GM12878 (cell line): ENCODE results near the gene KCNQ1. TPM values are rescaled to one million over a fixed set of nuclear protein-coding genes. Genes with fewer than 3 reads are reported as not detected.

ENCODE experiments used
- ATAC-seq: fragments of 200-7000 bp; cut with Tn5 transposase; 3 replicates; pipeline ENCODE4 v1.9.1; 2020; ENCODE audit warnings: mild to moderate bottlenecking, moderate library complexity
- BruUV-seq: library from RNA; stranded (reverse); fragments of 400-500 nt; replicated peaks from 2 replicates; lab custom pipeline; 2021; lab: Mats Ljungman, UMichigan
- CTCF ChIA-PET: fragments of 300-600 bp; sonication (Branson Sonifier 250); formaldehyde crosslinking; extraction: SDS; loops from one replicate; lab custom pipeline; 2021; ENCODE audit warnings: inconsistent platforms; lab: Yijun Ruan, JAX
- POLR2A ChIA-PET: fragments of 350-600 bp; formaldehyde crosslinking; extraction: SDS; loops from one replicate; lab custom pipeline; 2021; ENCODE audit warnings: inconsistent platforms; lab: Charles Lee
- RAD21 ChIA-PET: fragments of 300-600 bp; sonication (Branson Sonifier 250); formaldehyde crosslinking; loops from one replicate; lab custom pipeline; 2023; ENCODE audit warnings: antibody characterized with exemption; ENCODE audit not compliant: unreplicated experiment; lab: Charles Lee
- SMC1A ChIA-PET: fragments of 300-600 bp; sonication (Branson Sonifier 250); formaldehyde crosslinking; loops from one replicate; lab custom pipeline; 2023; ENCODE audit not compliant: unreplicated experiment, uncharacterized antibody; lab: Charles Lee
- DNase-seq: peaks from one replicate; pipeline ENCODE4 v3.0.0-alpha.2; 2011; ENCODE audit warnings: low read depth, low spot score
- FAIRE-seq: peaks from 3 replicates; lab custom pipeline; 2011; peaks lifted over from hg19 to GRCh38; lab: Jason Lieb, UNC
- H2AFZ ChIP-seq: 2 replicates; pipeline ENCODE4 v1.6.0; 2011; ENCODE audit warnings: low read depth, low read length, control low read depth; ENCODE audit not compliant: control insufficient read depth
- H3K27ac ChIP-seq: 2 replicates; pipeline ENCODE4 v1.5.1; 2011; ENCODE audit warnings: control low read depth; ENCODE audit not compliant: control insufficient read depth, insufficient read depth
- H3K27me3 ChIP-seq, 2 experiments: replicated peaks in 1 of 2; 2 replicates each; pipeline versions ENCODE4 v1.6.0 to v1.6.1; 2011; ENCODE audit warnings: low read length in 1 of 2; ENCODE audit not compliant: control insufficient read depth in 2 of 2, insufficient read depth in 2 of 2
- H3K36me3 ChIP-seq, 2 experiments: 2 replicates each; pipeline ENCODE4 v1.5.1; 2011; ENCODE audit warnings: low read length in 1 of 2; ENCODE audit not compliant: control insufficient read depth in 2 of 2, insufficient read depth in 2 of 2
- H3K4me1 ChIP-seq: 2 replicates; pipeline ENCODE4 v1.6.1; 2011; ENCODE audit warnings: mild to moderate bottlenecking, low read length, moderate library complexity, mixed read lengths; ENCODE audit not compliant: control insufficient read depth, insufficient read depth
- H3K4me2 ChIP-seq: 2 replicates; pipeline ENCODE4 v1.6.0; 2011; ENCODE audit warnings: control low read depth; ENCODE audit not compliant: control insufficient read depth, insufficient read depth
- H3K4me3 ChIP-seq: fragments of 200-600 bp; sonication (generic); 2 replicates; pipeline ENCODE4 v1.5.1; 2016
- H3K79me2 ChIP-seq: 2 replicates; pipeline ENCODE4 v1.6.0; 2011; ENCODE audit warnings: low read length; ENCODE audit not compliant: control insufficient read depth, insufficient read depth
- H3K9ac ChIP-seq: 2 replicates; pipeline ENCODE4 v1.8.0; 2011; ENCODE audit warnings: low read length, control low read depth, mixed read lengths; ENCODE audit not compliant: control insufficient read depth, insufficient read depth
- H3K9me3 ChIP-seq: replicated peaks from 3 replicates; pipeline ENCODE4 v1.5.1; 2011; ENCODE audit warnings: mild to moderate bottlenecking, low read length; ENCODE audit not compliant: control insufficient read depth, insufficient read depth
- H4K20me1 ChIP-seq: 2 replicates; pipeline ENCODE4 v1.6.0; 2011; ENCODE audit not compliant: control insufficient read depth, insufficient read depth
- ATF7 ChIP-seq: fragments of 450-650 bp; IDR thresholded peaks from 2 replicates; pipeline ENCODE4 v1.6.1; 2016; ENCODE audit warnings: low read depth, mild to moderate bottlenecking
- BRCA1 ChIP-seq: IDR thresholded peaks from 2 replicates; pipeline ENCODE4 v1.6.1; 2011; ENCODE audit warnings: low read depth, low read length, improper control_type of control experiment
- CBFB ChIP-seq: IDR thresholded peaks from 2 replicates; pipeline ENCODE4 v1.6.1; 2016; ENCODE audit warnings: antibody characterized with exemption, low read depth
- CBX5 ChIP-seq: sonication (generic); IDR thresholded peaks from 2 replicates; pipeline ENCODE4 v1.6.1; 2016; ENCODE audit warnings: low read depth, moderate library complexity, mild to moderate bottlenecking, inconsistent platforms
- CTCF ChIP-seq, 3 experiments: IDR thresholded peaks in 2 of 3; conservative IDR thresholded peaks in 1 of 3; 2 replicates each; pipeline ENCODE4 v1.5.1; 2011; ENCODE audit warnings: low read depth in 3 of 3, low read length in 3 of 3, mild to moderate bottlenecking in 3 of 3, control low read depth in 2 of 3, moderate library complexity in 2 of 3, inconsistent platforms in 1 of 3, mixed read lengths in 1 of 3; ENCODE audit not compliant: control insufficient read depth in 2 of 3, insufficient read depth in 1 of 3; ENCODE audit errors: extremely low read depth in 1 of 3
- FOXK2 ChIP-seq: fragments of 450-650 bp; IDR thresholded peaks from 2 replicates; pipeline ENCODE4 v1.6.1; 2017; ENCODE audit warnings: mild to moderate bottlenecking, moderate library complexity
- HDAC6 ChIP-seq: fragments of 200-600 bp; sonication (generic); IDR thresholded peaks from one replicate; pipeline ENCODE4 v1.8.0; 2017; ENCODE audit warnings: antibody characterized with exemption; ENCODE audit not compliant: unreplicated experiment
- KAT2A ChIP-seq: conservative IDR thresholded peaks from 2 replicates; pipeline ENCODE4 v1.6.1; 2011; ENCODE audit warnings: low read depth, low read length; ENCODE audit not compliant: control insufficient read depth
- NR2C2 ChIP-seq: IDR thresholded peaks from 2 replicates; pipeline ENCODE4 v1.6.1; 2011; ENCODE audit warnings: borderline replicate concordance, low read depth; ENCODE audit not compliant: control insufficient read depth, insufficient read length
- POU2F2 ChIP-seq: IDR thresholded peaks from 3 replicates; pipeline ENCODE4 v1.6.1; 2011; ENCODE audit warnings: low read depth, mild to moderate bottlenecking, low read length, borderline replicate concordance
- RUNX3 ChIP-seq: IDR thresholded peaks from 2 replicates; pipeline ENCODE4 v1.6.1; 2012; ENCODE audit warnings: low read length, inconsistent platforms
- SMC3 ChIP-seq: IDR thresholded peaks from 2 replicates; pipeline ENCODE4 v1.6.1; 2011; ENCODE audit warnings: low read length, improper control_type of control experiment, borderline replicate concordance
- TCF3 ChIP-seq: IDR thresholded peaks from 2 replicates; pipeline ENCODE4 v1.6.1; 2012; ENCODE audit warnings: low read depth, mild to moderate bottlenecking, low read length, borderline replicate concordance; ENCODE audit not compliant: insufficient read depth
- ZSCAN29 ChIP-seq: fragments of 450-650 bp; IDR thresholded peaks from 2 replicates; pipeline ENCODE4 v1.6.1; 2017; ENCODE audit warnings: mild to moderate bottlenecking, moderate library complexity
- WGBS: methylation state at CpG from one replicate; pipeline ENCODE4 v1.1.6; 2016; ENCODE audit warnings: low lambda C conversion rate; ENCODE audit not compliant: insufficient replicate concordance, insufficient coverage; ENCODE audit errors: missing lambda C conversion rate; 5-methylcytosine and 5-hydroxymethylcytosine counted together
- in situ Hi-C: fragments of 300-500 bp; cut with MboI; formaldehyde crosslinking; loops from 9 replicates; pipeline ENCODE4 v1.14.3; 2018; ENCODE audit warnings: mixed read lengths
- intact Hi-C: fragments of 100-400 bp; cut with micrococcal nuclease; formaldehyde crosslinking; loops from one replicate; pipeline ENCODE4 v1.14.2; 2022; ENCODE audit not compliant: unreplicated experiment
- polyA plus RNA-seq, 11 experiments: library from polyadenylated mRNA; depleted of rRNA in 4 of 11; unstranded in 6 of 11; stranded (reverse) in 5 of 11; fragments of >200 nt; fragmentation: Nextera tagmentation in 4 of 11; fragmentation: Illumina TruSeq in 1 of 11; extraction: Ambion mirVana in 4 of 11; extraction: Trizol in 1 of 11; gene quantifications; 1 replicate in 1 of 11; 2 replicates in 10 of 11; pipeline versions ENCODE4 v1.2.1 to v1.2.3, GENCODE V29; 2011 to 2016; ENCODE audit warnings: inconsistent platforms in 2 of 11, missing spikeins in 2 of 11, low read depth in 1 of 11
- total RNA-seq, 4 experiments: library from RNA; depleted of rRNA in 3 of 4; stranded (reverse); fragments of >200 nt in 3 of 4; fragmentation: Illumina TruSeq in 1 of 4; extraction: Trizol in 1 of 4; gene quantifications; 2 replicates each; pipeline versions ENCODE4 v1.2.1 to v1.2.3, GENCODE V29; 2013 to 2021
- TF ChIP-seq, protein P1 (sequence below): fragments of 450-650 bp; formaldehyde crosslinking; IDR thresholded peaks from 2 replicates; pipeline ENCODE4 v1.4.0; 2022; ENCODE audit warnings: mild to moderate bottlenecking, moderate library complexity

KCNQ1 gene
- total and polyA plus RNA-seq, 10 of the 15 experiments (the other 5 are each of a cell fraction or from before 2014, with no cell fraction given) = 0.03 to 0.15 (median 0.12) TPM; not detected in 7

DNA sequence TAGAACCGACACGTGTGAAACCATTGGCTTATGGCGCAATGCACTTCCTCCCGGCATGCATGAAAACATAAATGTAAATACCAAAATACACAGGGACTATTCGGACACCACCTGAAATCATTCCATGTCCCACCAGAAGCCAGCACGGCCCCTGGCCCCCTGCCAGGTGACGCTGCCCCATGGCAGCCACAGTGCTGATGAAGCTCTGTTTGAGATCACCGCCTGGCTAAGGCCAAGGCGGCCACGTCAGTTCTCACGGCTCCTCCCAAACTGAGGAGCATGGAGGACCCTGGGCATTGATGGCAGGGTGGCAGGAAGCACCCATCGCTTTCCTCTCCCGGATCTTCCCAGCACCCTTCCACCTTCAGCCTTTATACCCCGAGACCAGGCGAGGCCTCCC, 351.3 kb downstream of the KCNQ1 start:
- H3K27ac ChIP-seq = no peak overlapping the region
- 58% methylated on average over 13 of the region's 15 CpGs for WGBS

GRCh38 chr11:2796508-2797113, 351.8 kb downstream of the KCNQ1 start:
- Histone ChIP-seq H2AFZ (no peak overlapping the region), H3K9ac (no peak overlapping the region), H4K20me1 (no peaks in the 10 kb centered on the region), H3K27ac (no peak overlapping the region), H3K4me3 (no peak overlapping the region), H3K27me3 (no peaks in the 10 kb centered on the region), H3K36me3 (no peaks in the 10 kb centered on the region), H3K4me2 (no peak overlapping the region), H3K4me1 (no peaks in the 10 kb centered on the region), H3K9me3 (no peaks in the 10 kb centered on the region), H3K79me2 (no peaks in the 10 kb centered on the region)
- ChIA-PET SMC1A (no interaction called here), CTCF (interaction anchor here (1.2 kb wide), 1 partner anchor 377 kb away, joined by 4 read pairs; no protein-coding TSS in a partner anchor), RAD21 (no interaction called here), POLR2A (no interaction called here)
- BruUV-seq = no TSS peak
- in situ Hi-C loops (no loop called here), intact Hi-C loops (no loop called here)
- ATAC-seq (no peak), DNase-seq (no peak), FAIRE-seq (no peak)
- 47% methylated on average over 31 of the region's 32 CpGs for WGBS
- no peak for TF ChIP-seq CBX5
- TF ChIP-seq HDAC6 = no peak
- no peak for TF ChIP-seq TCF3
- no peak for TF ChIP-seq RUNX3
- no peak for TF ChIP-seq CTCF (IDR thresholded peaks at IDR 0.05 in 2 of 3, conservative IDR thresholded peaks at IDR 0.05 in 1 of 3; ENCODE audit: control insufficient read depth in 2 of 3, extremely low read depth in 1 of 3, insufficient read depth in 1 of 3, low read depth in 3 of 3, low read length in 3 of 3)
- TF ChIP-seq, protein P1, sequence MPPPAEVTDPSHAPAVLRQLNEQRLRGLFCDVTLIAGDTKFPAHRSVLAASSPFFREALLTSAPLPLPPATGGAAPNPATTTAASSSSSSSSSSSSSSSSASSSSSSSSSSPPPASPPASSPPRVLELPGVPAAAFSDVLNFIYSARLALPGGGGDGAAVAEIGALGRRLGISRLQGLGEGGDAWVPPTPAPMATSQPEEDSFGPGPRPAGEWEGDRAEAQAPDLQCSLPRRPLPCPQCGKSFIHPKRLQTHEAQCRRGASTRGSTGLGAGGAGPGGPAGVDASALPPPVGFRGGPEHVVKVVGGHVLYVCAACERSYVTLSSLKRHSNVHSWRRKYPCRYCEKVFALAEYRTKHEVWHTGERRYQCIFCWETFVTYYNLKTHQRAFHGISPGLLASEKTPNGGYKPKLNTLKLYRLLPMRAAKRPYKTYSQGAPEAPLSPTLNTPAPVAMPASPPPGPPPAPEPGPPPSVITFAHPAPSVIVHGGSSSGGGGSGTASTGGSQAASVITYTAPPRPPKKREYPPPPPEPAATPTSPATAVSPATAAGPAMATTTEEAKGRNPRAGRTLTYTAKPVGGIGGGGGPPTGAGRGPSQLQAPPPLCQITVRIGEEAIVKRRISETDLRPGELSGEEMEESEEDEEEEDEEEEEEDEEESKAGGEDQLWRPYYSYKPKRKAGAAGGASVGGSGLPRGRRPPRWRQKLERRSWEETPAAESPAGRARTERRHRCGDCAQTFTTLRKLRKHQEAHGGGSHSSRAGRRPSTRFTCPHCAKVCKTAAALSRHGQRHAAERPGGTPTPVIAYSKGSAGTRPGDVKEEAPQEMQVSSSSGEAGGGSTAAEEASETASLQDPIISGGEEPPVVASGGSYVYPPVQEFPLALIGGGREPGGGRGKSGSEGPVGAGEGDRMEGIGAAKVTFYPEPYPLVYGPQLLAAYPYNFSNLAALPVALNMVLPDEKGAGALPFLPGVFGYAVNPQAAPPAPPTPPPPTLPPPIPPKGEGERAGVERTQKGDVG (CRISPR knock-in tag) = no peak
- TF ChIP-seq NR2C2 = no peak
- TF ChIP-seq KAT2A = no peak
- TF ChIP-seq ATF7 = no peak
- TF ChIP-seq FOXK2 = no peak
- TF ChIP-seq SMC3 = no peak

More for the DNA sequence above, 351.3 kb downstream of the KCNQ1 start:
- no peaks in the 10 kb centered on the region for H3K36me3 ChIP-seq
- no peaks in the 10 kb centered on the region for H3K9me3 ChIP-seq
- RAD21 ChIA-PET = no interaction called here
- in situ Hi-C loops (no loop called here), intact Hi-C loops (no loop called here)
- no peak for ATAC-seq
- no peak overlapping the region for H3K9ac ChIP-seq
- no TSS peak for BruUV-seq
- H3K27me3 ChIP-seq = no peaks in the 10 kb centered on the region
- no peak for DNase-seq
- no peaks in the 10 kb centered on the region for H4K20me1 ChIP-seq
- no peak for TF ChIP-seq POU2F2
- TF ChIP-seq CBFB = no peak
- no peak for TF ChIP-seq ZSCAN29
- TF ChIP-seq BRCA1 = no peak
- TF ChIP-seq FOXK2 = no peak
- CTCF ChIA-PET = no interaction called here
- POLR2A ChIA-PET = no interaction called here
- H3K4me2 ChIP-seq = no peak overlapping the region
- H3K79me2 ChIP-seq = no peaks in the 10 kb centered on the region
- no peak overlapping the region for H3K4me3 ChIP-seq
- SMC1A ChIA-PET = no interaction called here
- H2AFZ ChIP-seq = no peak overlapping the region
- FAIRE-seq = no peak
- no peaks in the 10 kb centered on the region for H3K4me1 ChIP-seq
